Inferior parietal cortex (tissue), 1 donor: ENCODE measurements around the gene PNLIPRP1.

Experiments used
- DNase-seq: peaks from one replicate; pipeline ENCODE4 v3.0.0-alpha.2; 2016; ENCODE audit errors: extremely low spot score

The PNLIPRP1 gene

GRCh38 chr10:116590590-116591444 lies at the start of gene PNLIPRP1:
PNLIPRP1 (plus strand) TSS chr10:116590959; CDS start chr10:116591130, 171 bp downstream.
- no peak for DNase-seq

- DNase-seq = no peak
Measured at GRCh38 chr10:116542007-116542677, 48.6 kb upstream of the PNLIPRP1 start.

- no peak for DNase-seq
Measured at GRCh38 chr10:116545122-116545521, 45.6 kb upstream of the PNLIPRP1 start.

GRCh38 chr10:116545756-116546155 lies 45.0 kb upstream of the PNLIPRP1 start, which contains the start of gene PNLIP:
PNLIP (plus strand) TSS chr10:116545931; CDS start chr10:116546093, 162 bp downstream.
- DNase-seq = no peak

GRCh38 chr10:116548301-116548700 lies 42.5 kb upstream of the PNLIPRP1 start:
- no peak for DNase-seq

DNA sequence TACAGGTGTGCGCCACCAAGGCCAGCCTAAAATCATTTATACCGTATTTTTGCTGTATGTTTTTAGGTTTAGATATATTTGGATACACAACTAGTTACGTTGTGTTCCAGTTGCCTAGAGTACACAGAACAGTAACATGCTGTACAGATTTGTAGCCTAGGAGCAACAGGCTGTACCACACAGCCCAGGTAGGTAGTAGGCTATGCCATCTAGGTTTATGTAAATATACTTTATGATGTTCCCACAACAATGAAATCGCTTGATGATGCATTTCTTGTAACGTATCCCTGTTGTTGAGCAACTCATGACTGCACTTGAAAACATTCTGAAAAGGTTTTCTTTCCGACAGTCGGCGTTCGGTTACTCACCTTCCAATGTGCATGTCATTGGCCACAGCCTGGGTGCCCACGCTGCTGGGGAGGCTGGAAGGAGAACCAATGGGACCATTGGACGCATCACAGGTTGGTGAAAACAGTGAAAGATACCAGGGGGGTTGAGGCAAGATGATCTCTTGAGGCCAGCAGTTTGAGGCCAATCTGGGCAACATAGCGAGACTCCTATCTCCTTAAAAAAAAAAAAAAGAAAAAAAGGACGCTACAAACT lies 37.3 kb upstream of the PNLIPRP1 start:
- no peak for DNase-seq

GRCh38 chr10:116554628-116555027 lies 36.1 kb upstream of the PNLIPRP1 start:
- DNase-seq = no peak

- no peak for DNase-seq
Measured at GRCh38 chr10:116555880-116556279, 34.9 kb upstream of the PNLIPRP1 start.

- no peak for DNase-seq
Measured at GRCh38 chr10:116557305-116557880, 33.4 kb upstream of the PNLIPRP1 start.

DNA sequence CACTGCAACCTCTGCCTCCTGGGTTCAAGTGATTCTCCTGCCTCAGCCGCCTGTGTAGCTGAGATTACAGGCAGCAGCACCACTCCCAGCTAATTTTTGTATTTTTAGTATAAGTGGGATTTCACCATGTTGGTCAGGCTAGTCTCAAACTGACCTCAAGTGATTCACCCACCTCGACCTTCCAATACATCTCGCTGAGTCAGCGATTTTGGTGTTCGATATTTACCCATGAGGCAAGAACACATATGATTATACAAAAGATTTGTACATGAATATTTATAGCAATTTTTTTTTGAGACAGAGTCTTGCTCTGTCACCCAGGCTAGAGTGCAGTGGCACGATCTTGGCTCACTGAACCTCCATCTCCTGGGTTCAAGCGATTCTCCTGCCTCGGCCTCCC lies 25.2 kb upstream of the PNLIPRP1 start:
- no peak for DNase-seq

GRCh38 chr10:116566932-116567331 lies 23.8 kb upstream of the PNLIPRP1 start:
- DNase-seq = no peak

DNA sequence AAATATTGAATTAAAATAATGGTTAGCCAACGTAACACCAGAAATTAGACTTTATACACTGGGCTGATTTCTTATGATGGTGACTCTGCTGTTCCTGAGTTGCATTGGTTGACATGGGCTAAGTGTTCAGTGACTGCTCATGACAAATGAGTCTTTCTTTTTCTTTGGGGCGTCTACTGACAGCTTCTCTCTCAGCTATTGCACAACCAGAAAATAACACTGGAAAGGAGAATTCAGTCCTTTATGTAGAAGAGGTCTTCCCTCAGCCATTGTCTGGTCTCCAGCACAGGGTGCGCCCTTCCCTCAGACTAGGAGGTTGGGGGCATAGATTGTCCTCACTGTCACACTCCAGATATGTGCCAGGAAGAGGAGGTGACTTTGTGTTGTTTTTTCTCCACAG lies 23.4 kb upstream of the PNLIPRP1 start:
- DNase-seq = no peak

DNA sequence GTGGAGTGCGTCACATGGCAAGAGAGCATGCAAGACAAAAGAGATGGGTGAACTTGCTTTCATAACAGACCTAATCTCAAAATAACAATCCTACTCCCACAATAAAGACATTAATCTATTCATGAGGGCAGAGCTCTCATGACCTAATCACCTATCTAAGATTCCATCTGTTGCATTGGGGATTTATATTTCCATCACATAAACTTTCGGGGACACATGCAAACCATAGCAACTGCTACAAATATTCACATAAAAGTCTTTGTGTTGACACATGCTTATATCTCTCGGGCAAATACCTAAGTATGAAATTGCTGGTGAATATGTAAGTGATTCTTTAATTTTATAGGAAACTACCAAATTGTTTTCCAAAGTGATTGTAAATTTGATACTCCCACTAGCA lies 16.0 kb upstream of the PNLIPRP1 start:
- DNase-seq = no peak

DNA sequence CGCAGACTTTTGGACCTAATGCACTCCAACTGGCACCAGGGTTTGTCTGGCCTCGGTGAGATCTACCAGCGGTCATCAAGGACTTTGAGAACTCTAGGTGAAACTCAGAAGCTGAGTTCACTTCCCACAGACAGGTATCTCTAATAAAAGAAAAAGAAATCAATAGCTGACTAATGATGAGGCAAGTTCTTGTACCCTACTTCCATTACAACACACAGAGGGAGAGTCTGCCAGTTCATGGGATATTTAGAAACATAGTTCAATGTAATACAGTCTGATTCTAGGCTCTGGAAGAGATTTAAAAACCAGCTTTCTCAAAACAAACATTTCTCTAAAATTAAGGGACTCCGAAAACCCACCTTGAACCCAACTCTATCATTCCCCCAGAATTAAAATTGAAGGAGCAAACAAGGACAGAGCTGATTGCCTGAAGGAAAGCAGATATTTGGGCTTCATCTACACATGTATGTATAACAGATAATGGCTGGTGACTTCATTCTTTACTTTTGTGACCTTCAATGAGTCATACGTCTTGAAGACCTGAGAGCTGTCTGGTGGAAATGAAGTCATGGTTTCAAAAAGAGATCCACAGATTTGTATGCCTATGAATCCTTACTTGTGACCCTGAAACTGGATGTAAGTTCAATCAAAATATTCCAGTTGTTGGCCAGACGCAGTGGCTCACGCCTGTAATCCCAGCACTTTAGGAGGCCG lies 2.7 kb upstream of the PNLIPRP1 start:
- no peak for DNase-seq

DNA sequence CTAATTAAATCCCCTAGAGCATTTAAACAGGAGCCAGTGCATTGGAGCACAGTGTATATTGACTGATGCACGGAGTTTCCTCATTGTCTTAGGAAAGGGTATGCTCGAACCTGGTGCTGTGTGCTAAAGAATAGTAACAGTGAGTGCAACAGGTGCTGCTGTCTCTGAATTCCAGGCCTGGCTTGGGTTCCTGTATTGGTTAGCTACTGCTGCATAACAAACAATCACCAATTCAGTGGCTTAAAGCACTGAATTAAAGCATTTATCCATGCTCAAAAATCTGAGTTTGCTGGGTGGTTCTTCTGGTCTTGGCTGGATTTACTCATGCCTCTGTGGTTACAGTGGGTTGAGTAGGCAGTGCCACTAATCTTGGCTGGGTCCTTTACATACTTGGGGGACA lies 1.8 kb upstream of the PNLIPRP1 start:
- DNase-seq = no peak

DNA sequence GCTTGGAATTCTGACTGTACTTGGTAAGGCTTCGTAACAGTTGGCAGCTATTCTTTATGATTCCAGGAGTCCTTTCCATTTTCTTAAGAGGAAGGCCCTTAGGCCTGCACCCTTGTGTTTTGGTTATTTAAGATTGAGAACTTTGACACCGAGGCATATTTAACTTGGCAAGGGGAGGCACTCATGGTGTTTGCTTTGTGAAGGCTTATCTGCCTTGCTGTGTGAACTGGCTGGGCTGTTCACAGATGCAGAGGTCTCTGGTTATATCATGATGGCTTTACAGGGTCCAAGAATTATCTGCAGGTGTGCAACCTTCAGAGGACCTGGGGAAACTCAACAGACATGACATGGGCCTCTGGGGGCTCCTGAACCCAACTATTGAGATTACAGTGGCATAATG lies 833 bp upstream of the PNLIPRP1 start:
- no peak for DNase-seq

GRCh38 chr10:116593139-116593740 lies 2.5 kb downstream of the PNLIPRP1 start:
- DNase-seq = no peak

GRCh38 chr10:116594525-116595035 lies 3.8 kb downstream of the PNLIPRP1 start:
- no peak for DNase-seq

DNA sequence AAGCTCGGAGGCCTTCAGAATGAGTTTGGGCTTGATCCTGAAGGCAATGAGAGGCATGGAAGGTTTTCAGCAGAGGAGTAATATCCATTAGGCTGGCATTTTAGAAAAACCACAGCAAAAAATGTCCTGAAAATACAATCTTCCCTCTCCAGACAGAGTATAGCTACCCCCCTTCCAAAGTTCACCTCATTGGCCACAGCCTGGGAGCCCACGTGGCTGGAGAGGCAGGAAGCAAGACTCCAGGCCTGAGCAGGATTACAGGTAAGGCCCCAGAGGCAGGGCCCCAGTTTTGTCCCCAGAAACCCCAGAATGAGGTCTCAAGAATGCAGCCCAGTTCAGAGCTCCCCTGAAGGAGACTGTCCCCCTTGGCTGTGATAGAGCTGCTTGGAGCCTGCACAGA lies 5.3 kb downstream of the PNLIPRP1 start:
- no peak for DNase-seq

DNA sequence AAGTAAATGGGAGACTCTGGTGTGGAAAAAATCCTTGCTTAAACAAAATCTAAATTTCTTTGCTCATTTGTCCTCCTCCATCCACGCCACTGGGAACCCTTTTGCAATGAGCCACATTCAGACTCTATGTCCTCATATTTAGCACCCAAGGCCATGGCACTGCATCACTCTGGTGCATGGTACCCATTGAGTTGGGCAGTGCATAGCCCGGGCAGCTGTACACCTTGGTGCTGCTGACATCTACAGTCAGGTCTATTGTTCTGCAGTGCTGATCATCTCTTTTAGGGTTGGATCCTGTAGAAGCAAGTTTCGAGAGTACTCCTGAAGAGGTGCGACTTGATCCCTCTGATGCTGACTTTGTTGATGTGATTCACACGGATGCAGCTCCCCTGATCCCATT lies 6.8 kb downstream of the PNLIPRP1 start:
- DNase-seq = no peak

- DNase-seq = no peak
Measured at GRCh38 chr10:116598329-116598728, 7.6 kb downstream of the PNLIPRP1 start.
